Measurements from ENCODE around the gene MYO5B. TPM values are rescaled to one million over a fixed set of nuclear protein-coding genes. Genes with fewer than 3 reads are reported as not detected.

MYO5B gene
- total RNA-seq, 5 donors from 2014 or later (not counting 1 experiment from before 2014, with no cell fraction given) = 0.09 to 0.72 (median 0.50) TPM; not detected in 2

DNA sequence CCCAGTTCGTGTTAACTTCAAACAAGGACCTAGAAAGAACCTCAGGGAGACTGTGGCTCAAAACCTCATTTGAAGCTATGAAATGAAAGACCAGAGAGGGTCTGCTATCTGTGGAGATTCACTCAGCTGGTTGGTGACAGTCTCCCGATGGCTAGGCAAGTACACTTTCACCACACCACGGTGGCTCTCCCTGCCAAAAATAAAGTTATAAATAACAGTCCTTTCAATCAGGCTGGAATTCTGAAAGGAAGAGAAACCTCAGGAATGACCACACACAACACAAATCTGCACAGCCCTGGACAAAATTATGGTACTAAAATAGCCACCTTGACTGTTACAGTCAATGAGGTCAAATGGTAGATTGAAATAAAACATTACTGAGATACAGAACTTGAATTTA is 221.4 kb downstream of the MYO5B start:
- ChIA-PET CTCF (no interaction called here), POLR2A (no interaction called here)
- Mint-ChIP-seq H3K4me1 (no peaks in the 10 kb centered on the region), H3K36me3 (no peaks in the 10 kb centered on the region), H3K27me3 (peaks cover 0 to 5% of the 10 kb centered on the region in 2 donors), H3K27ac (no peak overlapping the region), H3K9me3 (no peaks in the 10 kb centered on the region), H3K4me3 (no peak overlapping the region)
- Histone ChIP-seq H3K4me3 (ENCODE audit: control insufficient read depth in 1 of 2, extremely low read depth in 1 of 2, low read length in 1 of 2) (no peak overlapping the region), H3K36me3 (ENCODE audit: control insufficient read depth in 2 of 2, extremely low read depth in 1 of 2, insufficient read depth in 1 of 2, low read length in 1 of 2) (no peaks in the 10 kb centered on the region), H3K9me3 (no peaks in the 10 kb centered on the region), H3K27me3 (replicated peaks in 1 of 2; ENCODE audit: control insufficient read depth in 2 of 2, extremely low read depth in 1 of 2, insufficient read depth in 2 of 2, low read length in 1 of 2) (peaks cover 0 to 5% of the 10 kb centered on the region in 2 experiments), H3K27ac (ENCODE audit: low read length) (no peak overlapping the region), H3K4me1 (ENCODE audit: control insufficient read depth in 1 of 2, extremely low read depth in 1 of 2, insufficient read depth in 2 of 2, low read length in 2 of 2) (no peaks in the 10 kb centered on the region)
- ATAC-seq (replicated peaks in 1 of 4) (no peak), DNase-seq (no peak)
- 29% methylated on average over 1 of the region's 3 CpGs for WGBS (ENCODE audit: insufficient coverage)

DNA sequence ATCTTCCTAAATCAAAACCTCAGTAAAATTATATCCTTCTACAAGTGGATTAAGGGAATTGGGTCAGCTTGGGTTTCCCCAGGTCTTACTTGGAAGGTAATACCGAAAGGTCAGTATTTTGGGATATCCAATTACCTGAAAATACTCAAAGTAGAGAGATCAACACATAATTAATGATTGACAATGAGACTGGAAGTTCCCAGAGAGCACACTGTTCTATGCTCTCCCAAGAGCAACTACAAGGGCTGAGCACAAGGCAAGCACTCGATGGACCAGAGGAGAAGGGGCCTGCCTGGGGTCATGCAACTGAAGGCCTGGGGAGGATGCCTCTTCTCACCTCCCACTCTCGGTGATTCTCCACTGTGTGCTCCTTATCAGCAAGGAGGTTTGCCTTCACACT is 222.4 kb downstream of the MYO5B start:
- no peak overlapping the region for H3K4me3 ChIP-seq (ENCODE audit: control insufficient read depth in 1 of 2, extremely low read depth in 1 of 2, low read length in 1 of 2)
- no peaks in the 10 kb centered on the region for H3K36me3 ChIP-seq (ENCODE audit: control insufficient read depth in 2 of 2, extremely low read depth in 1 of 2, insufficient read depth in 1 of 2, low read length in 1 of 2)
- H3K4me1 ChIP-seq (ENCODE audit: control insufficient read depth in 1 of 2, extremely low read depth in 1 of 2, insufficient read depth in 2 of 2, low read length in 2 of 2) = no peaks in the 10 kb centered on the region
- H3K4me1 Mint-ChIP-seq = no peaks in the 10 kb centered on the region
- H3K4me3 Mint-ChIP-seq = no peak overlapping the region
- H3K27me3 ChIP-seq (replicated peaks in 1 of 2; ENCODE audit: control insufficient read depth in 2 of 2, extremely low read depth in 1 of 2, insufficient read depth in 2 of 2, low read length in 1 of 2) = peaks cover 0 to 5% of the 10 kb centered on the region in 2 experiments
- POLR2A ChIA-PET = no interaction called here
- no peaks in the 10 kb centered on the region for H3K9me3 Mint-ChIP-seq
- WGBS (ENCODE audit: insufficient coverage) = 62% methylated on average over 2 of the region's 3 CpGs
- no peaks in the 10 kb centered on the region for H3K9me3 ChIP-seq
- CTCF ChIA-PET = no interaction called here
- H3K27ac ChIP-seq (ENCODE audit: low read length) = no peak overlapping the region
- H3K36me3 Mint-ChIP-seq = no peaks in the 10 kb centered on the region
- no peak overlapping the region for H3K27ac Mint-ChIP-seq
- no peak for ATAC-seq (replicated peaks in 1 of 4)
- H3K27me3 Mint-ChIP-seq = no peaks in the 10 kb centered on the region
- DNase-seq = no peak

DNA sequence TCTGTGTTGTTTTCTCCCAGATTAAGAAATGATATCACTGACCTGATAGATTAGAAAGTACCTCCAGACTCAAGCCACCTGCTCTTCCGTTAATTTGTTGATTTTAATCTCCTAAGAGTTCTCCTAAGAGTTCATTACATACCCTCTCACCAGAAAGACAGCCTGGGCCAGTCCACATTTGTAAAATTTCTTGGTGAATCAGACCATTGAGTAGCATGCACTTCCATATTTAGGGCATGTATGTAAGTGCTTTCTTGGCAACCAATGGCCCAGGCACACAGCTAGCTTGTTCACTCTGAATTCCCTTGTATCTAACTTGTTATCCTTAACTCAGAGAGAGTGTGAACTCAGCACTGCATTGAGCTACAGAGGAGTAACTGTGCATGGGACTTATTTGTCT is 223.5 kb downstream of the MYO5B start:
- Histone ChIP-seq H3K27ac (ENCODE audit: low read length) (no peak overlapping the region), H3K27me3 (replicated peaks in 1 of 2; ENCODE audit: control insufficient read depth in 2 of 2, extremely low read depth in 1 of 2, insufficient read depth in 2 of 2, low read length in 1 of 2) (peaks cover 0 to under 1% of the 10 kb centered on the region in 2 experiments), H3K9me3 (no peaks in the 10 kb centered on the region), H3K4me1 (ENCODE audit: control insufficient read depth in 1 of 2, extremely low read depth in 1 of 2, insufficient read depth in 2 of 2, low read length in 2 of 2) (no peaks in the 10 kb centered on the region), H3K36me3 (ENCODE audit: control insufficient read depth in 2 of 2, extremely low read depth in 1 of 2, insufficient read depth in 1 of 2, low read length in 1 of 2) (no peaks in the 10 kb centered on the region), H3K4me3 (ENCODE audit: control insufficient read depth in 1 of 2, extremely low read depth in 1 of 2, low read length in 1 of 2) (no peak overlapping the region)
- H3K4me3 Mint-ChIP-seq = no peak overlapping the region
- WGBS (ENCODE audit: insufficient coverage) = no CpG with 5 or more reads among the region's 1 CpG
- DNase-seq (no peak), ATAC-seq (replicated peaks in 1 of 4) (no peak)
- H3K9me3 Mint-ChIP-seq = no peaks in the 10 kb centered on the region
- ChIA-PET POLR2A (no interaction called here), CTCF (no interaction called here)
- no peaks in the 10 kb centered on the region for H3K4me1 Mint-ChIP-seq
- H3K36me3 Mint-ChIP-seq = no peaks in the 10 kb centered on the region
- H3K27ac Mint-ChIP-seq = no peak overlapping the region
- no peaks in the 10 kb centered on the region for H3K27me3 Mint-ChIP-seq

DNA sequence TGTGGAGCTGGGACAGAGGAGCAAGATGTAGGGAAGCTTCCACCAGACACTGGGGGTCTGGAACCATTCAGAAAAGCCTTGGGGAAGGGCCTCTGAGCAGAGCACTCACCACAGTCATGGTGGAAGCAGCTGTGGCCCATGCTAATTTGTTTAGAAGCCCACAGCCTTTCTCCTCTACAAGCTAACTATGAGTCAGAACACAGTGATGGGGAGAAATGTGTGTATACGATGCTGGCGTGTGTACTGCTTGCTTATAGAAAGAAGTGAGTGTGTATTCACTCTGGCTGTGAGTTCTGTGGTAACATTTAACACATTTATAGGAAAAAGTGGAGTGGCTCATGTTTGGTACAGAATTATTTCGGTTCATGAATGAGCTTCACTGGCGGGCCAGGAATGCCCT is 224.6 kb downstream of the MYO5B start:
- Mint-ChIP-seq H3K4me1 (no peaks in the 10 kb centered on the region), H3K36me3 (no peaks in the 10 kb centered on the region), H3K9me3 (no peaks in the 10 kb centered on the region), H3K4me3 (no peak overlapping the region), H3K27ac (no peak overlapping the region), H3K27me3 (no peaks in the 10 kb centered on the region)
- peaks cover 0 to 3% of the 10 kb centered on the region in 2 experiments for H3K27me3 ChIP-seq (replicated peaks in 1 of 2; ENCODE audit: control insufficient read depth in 2 of 2, extremely low read depth in 1 of 2, insufficient read depth in 2 of 2, low read length in 1 of 2)
- no peak overlapping the region for H3K27ac ChIP-seq (ENCODE audit: low read length)
- WGBS (ENCODE audit: insufficient coverage) = 81% methylated on average over 3 of the region's 4 CpGs
- H3K4me3 ChIP-seq (ENCODE audit: control insufficient read depth in 1 of 2, extremely low read depth in 1 of 2, low read length in 1 of 2) = no peak overlapping the region
- POLR2A ChIA-PET = no interaction called here
- DNase-seq = no peak
- no peaks in the 10 kb centered on the region for H3K9me3 ChIP-seq
- CTCF ChIA-PET = no interaction called here
- no peaks in the 10 kb centered on the region for H3K4me1 ChIP-seq (ENCODE audit: control insufficient read depth in 1 of 2, extremely low read depth in 1 of 2, insufficient read depth in 2 of 2, low read length in 2 of 2)
- ATAC-seq (replicated peaks in 1 of 4) = no peak
- no peaks in the 10 kb centered on the region for H3K36me3 ChIP-seq (ENCODE audit: control insufficient read depth in 2 of 2, extremely low read depth in 1 of 2, insufficient read depth in 1 of 2, low read length in 1 of 2)

DNA sequence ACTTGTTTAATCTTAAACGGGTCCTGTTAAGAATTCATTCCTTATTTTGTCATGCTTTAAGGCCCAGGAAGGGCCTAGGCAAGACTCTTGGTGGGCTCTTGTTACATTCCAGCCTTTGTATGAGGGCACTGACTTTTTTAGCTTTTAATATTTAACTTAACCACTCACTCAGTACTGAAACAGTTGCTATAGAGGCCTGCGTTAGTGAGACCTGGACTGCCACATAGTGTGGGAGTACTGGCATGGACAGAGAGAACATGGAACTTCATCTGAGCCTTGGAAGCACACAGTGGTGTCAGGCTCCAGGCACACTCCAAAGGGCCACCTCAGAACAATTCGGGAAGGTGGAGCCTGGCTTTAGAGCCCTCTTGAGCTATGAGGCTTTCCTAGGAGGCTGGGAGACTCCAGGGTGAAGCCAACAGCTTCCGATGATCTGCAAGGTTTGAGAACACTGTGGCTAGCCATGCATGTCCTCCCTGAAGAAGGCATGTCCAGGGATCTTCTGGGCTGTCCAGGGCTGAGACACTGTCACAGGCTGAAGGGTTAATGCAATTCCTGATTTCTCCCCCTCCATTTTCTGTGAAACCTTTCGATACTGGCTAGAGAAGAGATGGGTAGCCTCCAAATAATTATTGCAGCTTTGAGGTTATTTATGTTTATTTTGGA is 226.2 kb downstream of the MYO5B start:
- peaks cover 2 to 5% of the 10 kb centered on the region in 2 donors for H3K27me3 Mint-ChIP-seq
- no peaks in the 10 kb centered on the region for H3K4me1 Mint-ChIP-seq
- ATAC-seq (replicated peaks in 1 of 4) (no peak), DNase-seq (no peak)
- Histone ChIP-seq H3K36me3 (ENCODE audit: control insufficient read depth in 2 of 2, extremely low read depth in 1 of 2, insufficient read depth in 1 of 2, low read length in 1 of 2) (no peaks in the 10 kb centered on the region), H3K4me3 (ENCODE audit: control insufficient read depth in 1 of 2, extremely low read depth in 1 of 2, low read length in 1 of 2) (no peak overlapping the region), H3K4me1 (ENCODE audit: control insufficient read depth in 1 of 2, extremely low read depth in 1 of 2, insufficient read depth in 2 of 2, low read length in 2 of 2) (no peaks in the 10 kb centered on the region), H3K27ac (ENCODE audit: low read length) (no peak overlapping the region), H3K27me3 (replicated peaks in 1 of 2; ENCODE audit: control insufficient read depth in 2 of 2, extremely low read depth in 1 of 2, insufficient read depth in 2 of 2, low read length in 1 of 2) (peaks cover 0 to 9% of the 10 kb centered on the region in 2 experiments), H3K9me3 (no peaks in the 10 kb centered on the region)
- no peaks in the 10 kb centered on the region for H3K36me3 Mint-ChIP-seq
- WGBS (ENCODE audit: insufficient coverage) = 79% methylated on average over 2 of the region's 5 CpGs
- ChIA-PET POLR2A (no interaction called here), CTCF (no interaction called here)
- H3K4me3 Mint-ChIP-seq = no peak overlapping the region
- H3K9me3 Mint-ChIP-seq = no peaks in the 10 kb centered on the region
- no peak overlapping the region for H3K27ac Mint-ChIP-seq

DNA sequence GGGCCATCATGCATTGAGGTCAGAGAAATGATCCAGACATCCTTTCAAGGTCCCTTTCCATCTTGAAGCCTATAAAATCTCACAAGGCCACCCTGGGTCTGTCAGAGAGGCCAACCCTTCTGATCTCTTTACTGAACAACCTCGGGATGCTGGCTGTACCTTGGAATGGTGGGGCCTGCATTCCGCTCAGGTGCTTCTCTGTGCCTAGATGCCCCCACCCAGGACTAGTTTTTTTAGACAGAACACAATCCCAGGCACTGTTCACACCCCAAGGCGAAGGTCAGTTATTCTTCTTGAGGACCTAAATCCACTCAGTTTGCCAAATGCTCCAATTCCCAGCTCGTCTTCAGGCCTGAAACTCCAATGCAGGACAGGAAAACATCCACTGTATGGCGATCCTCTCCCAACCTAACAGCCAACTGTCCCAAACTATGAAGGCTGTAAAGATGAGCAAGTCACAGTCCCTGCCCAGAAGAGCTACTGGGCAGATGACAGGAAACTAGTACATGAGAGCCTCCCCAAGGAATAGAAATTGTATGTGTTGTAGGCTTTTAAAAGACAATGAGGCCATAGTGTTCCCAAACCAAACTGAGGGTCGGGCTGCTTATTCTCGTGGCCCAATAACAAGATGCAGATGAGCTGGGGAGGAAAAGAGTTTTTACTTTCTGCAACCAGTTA is 227.2 kb downstream of the MYO5B start:
- Histone ChIP-seq H3K27me3 (replicated peaks in 1 of 2; ENCODE audit: control insufficient read depth in 2 of 2, extremely low read depth in 1 of 2, insufficient read depth in 2 of 2, low read length in 1 of 2) (peaks cover 0 to 14% of the 10 kb centered on the region in 2 experiments), H3K9me3 (no peaks in the 10 kb centered on the region), H3K36me3 (ENCODE audit: control insufficient read depth in 2 of 2, extremely low read depth in 1 of 2, insufficient read depth in 1 of 2, low read length in 1 of 2) (no peaks in the 10 kb centered on the region), H3K4me3 (ENCODE audit: control insufficient read depth in 1 of 2, extremely low read depth in 1 of 2, low read length in 1 of 2) (no peak overlapping the region), H3K4me1 (ENCODE audit: control insufficient read depth in 1 of 2, extremely low read depth in 1 of 2, insufficient read depth in 2 of 2, low read length in 2 of 2) (no peaks in the 10 kb centered on the region), H3K27ac (ENCODE audit: low read length) (no peak overlapping the region)
- H3K36me3 Mint-ChIP-seq = no peaks in the 10 kb centered on the region
- ChIA-PET POLR2A (no interaction called here), CTCF (no interaction called here)
- no peaks in the 10 kb centered on the region for H3K4me1 Mint-ChIP-seq
- H3K27me3 Mint-ChIP-seq = peaks cover 7% of the 10 kb centered on the region in 2 donors
- DNase-seq (no peak), ATAC-seq (replicated peaks in 1 of 4) (no peak)
- H3K27ac Mint-ChIP-seq = no peak overlapping the region
- no peak overlapping the region for H3K4me3 Mint-ChIP-seq
- WGBS (ENCODE audit: insufficient coverage) = 90% methylated on average over 5 of the region's 7 CpGs
- no peaks in the 10 kb centered on the region for H3K9me3 Mint-ChIP-seq
